ENCODE results near the gene PPA2.

DNA sequence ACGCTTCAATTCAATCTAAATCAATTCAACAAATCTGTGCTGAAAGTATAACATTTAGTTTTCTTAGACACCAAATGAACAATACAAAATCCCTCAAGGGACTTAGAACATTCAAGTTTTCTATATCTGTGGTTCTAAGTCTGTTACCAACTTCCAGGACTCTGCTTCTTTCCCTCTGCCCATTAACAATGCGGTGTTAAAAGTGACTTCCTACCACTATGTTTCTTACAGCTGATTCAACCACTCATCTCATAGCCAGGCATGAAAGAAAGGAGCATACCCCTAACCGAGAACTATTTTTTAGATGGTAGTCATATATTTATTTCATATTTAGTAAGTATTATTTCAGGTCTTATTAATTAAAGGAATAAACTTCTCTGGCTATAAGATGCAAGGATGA lies 38.9 kb downstream of the PPA2 start:
- no peak for TF ChIP-seq RAD21 (IDR thresholded peaks at IDR 0.05; ENCODE audit: low read depth)
- no peak for TF ChIP-seq FOXM1 (IDR thresholded peaks at IDR 0.05; ENCODE audit: borderline replicate concordance, low read depth)
- TF ChIP-seq, protein P1, sequence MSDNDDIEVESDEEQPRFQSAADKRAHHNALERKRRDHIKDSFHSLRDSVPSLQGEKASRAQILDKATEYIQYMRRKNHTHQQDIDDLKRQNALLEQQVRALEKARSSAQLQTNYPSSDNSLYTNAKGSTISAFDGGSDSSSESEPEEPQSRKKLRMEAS (IDR thresholded peaks at IDR 0.05), result no peak
- no peak for TF ChIP-seq TCF12 (IDR thresholded peaks at IDR 0.05; ENCODE audit: low read depth)
- TF ChIP-seq CREB1 (IDR thresholded peaks at IDR 0.05; ENCODE audit: low read depth), result no peak
- no peak for TF ChIP-seq ZBTB7A (IDR thresholded peaks at IDR 0.05; ENCODE audit: low read depth)
- no peak for TF ChIP-seq EP300 (IDR thresholded peaks at IDR 0.05; ENCODE audit: borderline replicate concordance)
- TF ChIP-seq, protein P2, sequence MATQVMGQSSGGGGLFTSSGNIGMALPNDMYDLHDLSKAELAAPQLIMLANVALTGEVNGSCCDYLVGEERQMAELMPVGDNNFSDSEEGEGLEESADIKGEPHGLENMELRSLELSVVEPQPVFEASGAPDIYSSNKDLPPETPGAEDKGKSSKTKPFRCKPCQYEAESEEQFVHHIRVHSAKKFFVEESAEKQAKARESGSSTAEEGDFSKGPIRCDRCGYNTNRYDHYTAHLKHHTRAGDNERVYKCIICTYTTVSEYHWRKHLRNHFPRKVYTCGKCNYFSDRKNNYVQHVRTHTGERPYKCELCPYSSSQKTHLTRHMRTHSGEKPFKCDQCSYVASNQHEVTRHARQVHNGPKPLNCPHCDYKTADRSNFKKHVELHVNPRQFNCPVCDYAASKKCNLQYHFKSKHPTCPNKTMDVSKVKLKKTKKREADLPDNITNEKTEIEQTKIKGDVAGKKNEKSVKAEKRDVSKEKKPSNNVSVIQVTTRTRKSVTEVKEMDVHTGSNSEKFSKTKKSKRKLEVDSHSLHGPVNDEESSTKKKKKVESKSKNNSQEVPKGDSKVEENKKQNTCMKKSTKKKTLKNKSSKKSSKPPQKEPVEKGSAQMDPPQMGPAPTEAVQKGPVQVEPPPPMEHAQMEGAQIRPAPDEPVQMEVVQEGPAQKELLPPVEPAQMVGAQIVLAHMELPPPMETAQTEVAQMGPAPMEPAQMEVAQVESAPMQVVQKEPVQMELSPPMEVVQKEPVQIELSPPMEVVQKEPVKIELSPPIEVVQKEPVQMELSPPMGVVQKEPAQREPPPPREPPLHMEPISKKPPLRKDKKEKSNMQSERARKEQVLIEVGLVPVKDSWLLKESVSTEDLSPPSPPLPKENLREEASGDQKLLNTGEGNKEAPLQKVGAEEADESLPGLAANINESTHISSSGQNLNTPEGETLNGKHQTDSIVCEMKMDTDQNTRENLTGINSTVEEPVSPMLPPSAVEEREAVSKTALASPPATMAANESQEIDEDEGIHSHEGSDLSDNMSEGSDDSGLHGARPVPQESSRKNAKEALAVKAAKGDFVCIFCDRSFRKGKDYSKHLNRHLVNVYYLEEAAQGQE (IDR thresholded peaks at IDR 0.05; ENCODE audit: low read depth), result no peak
- no peak for TF ChIP-seq TEAD4 (IDR thresholded peaks at IDR 0.05)
- TF ChIP-seq, protein P3, sequence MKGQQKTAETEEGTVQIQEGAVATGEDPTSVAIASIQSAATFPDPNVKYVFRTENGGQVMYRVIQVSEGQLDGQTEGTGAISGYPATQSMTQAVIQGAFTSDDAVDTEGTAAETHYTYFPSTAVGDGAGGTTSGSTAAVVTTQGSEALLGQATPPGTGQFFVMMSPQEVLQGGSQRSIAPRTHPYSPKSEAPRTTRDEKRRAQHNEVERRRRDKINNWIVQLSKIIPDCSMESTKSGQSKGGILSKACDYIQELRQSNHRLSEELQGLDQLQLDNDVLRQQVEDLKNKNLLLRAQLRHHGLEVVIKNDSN (IDR thresholded peaks at IDR 0.05), result no peak
- no peak for TF ChIP-seq TAF1 (IDR thresholded peaks at IDR 0.05; ENCODE audit: low read depth)
- TF ChIP-seq CEBPB (IDR thresholded peaks at IDR 0.05), result no peak

Measured in Ishikawa (cell line).